G401.6 (cell line): ENCODE measurements around the gene ZKSCAN1.

ENCODE experiments used
- FAIRE-seq: peaks from 2 replicates; lab custom pipeline; 2012; peaks lifted over from hg19 to GRCh38; lab: Jason Lieb, UNC

ZKSCAN1 gene

GRCh38 chr7:100081535-100082102, 66.2 kb downstream of the ZKSCAN1 start, which contains the start of gene ZNF3:
Gene ZNF3, minus strand, starts transcription at chr7:100081723. Its CDS starts 4,366 bp downstream, at chr7:100077357.
- peak; percentile 96 for FAIRE-seq

DNA sequence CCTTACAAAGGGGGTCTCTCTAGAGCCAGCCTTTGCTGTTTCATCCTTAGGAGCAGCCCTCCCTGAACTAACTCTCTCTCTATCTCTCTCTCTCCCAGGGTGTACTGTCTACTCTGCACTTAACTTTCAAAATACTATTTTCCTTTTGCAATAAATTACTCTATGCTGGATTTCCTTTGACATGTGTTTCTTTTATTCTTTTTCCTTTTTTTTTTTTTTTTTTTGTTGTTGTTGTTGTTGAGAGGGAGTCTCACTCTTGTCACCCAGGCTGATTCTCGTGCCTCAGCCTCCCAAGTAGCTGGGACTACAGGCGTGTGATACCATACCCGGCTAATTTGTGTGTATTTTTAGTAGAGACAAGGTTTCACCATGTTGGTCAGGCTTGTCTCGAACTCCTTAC, 67.6 kb downstream of the ZKSCAN1 start:
- FAIRE-seq = no peak

DNA sequence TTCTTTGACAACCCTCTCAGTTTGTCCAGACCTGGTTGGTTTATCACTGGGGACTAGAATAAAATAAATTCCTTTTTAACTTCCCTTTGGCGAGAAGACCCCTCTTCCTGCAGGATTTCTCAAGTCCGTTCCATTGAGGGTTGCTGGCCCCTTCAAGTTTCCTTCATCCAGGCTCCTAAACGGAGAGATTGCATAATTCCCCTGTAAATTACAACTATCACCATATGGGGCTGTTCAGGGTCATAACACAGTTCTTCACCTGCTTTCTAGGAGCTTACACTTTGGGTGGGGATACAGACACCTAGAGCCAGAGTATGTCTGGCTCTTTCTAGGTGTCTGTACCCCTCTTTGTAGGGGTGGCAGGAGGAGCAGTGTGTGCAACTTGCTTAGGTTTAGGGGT, 70.1 kb downstream of the ZKSCAN1 start:
- no peak for FAIRE-seq

DNA sequence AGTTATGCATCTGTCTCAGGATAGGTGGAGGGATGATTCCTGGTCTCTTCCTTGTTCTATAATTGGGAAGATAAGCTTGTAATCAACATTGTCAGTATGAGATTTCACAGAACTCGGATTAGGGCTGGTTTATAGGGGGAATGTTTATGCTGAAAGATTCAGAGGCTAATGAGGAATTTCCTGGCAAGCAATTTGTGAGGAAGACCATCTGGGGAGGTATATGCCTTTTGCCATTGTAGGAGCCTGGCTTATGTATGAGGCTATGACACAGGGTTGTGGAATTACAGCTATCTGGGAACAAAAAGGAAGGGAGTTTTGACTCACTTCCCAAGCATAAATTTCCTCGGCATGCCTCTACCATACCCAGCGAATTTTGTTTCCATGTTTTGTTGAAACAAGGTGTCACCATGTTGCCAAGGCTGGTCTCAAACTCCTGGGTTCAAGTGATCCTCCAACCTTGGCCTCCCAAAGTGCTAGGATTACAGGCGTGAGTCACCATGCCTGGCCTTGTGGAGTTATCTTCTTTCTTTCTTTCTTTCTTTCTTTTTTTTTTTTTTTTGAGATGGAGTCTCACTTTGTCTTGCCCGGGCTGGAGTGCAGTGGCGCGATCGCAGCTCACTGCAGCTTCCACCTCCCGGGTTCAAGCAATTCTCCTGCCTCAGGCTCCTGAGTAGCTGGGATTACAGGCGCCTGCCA, 71.8 kb downstream of the ZKSCAN1 start:
- peak; percentile 98 for FAIRE-seq

DNA sequence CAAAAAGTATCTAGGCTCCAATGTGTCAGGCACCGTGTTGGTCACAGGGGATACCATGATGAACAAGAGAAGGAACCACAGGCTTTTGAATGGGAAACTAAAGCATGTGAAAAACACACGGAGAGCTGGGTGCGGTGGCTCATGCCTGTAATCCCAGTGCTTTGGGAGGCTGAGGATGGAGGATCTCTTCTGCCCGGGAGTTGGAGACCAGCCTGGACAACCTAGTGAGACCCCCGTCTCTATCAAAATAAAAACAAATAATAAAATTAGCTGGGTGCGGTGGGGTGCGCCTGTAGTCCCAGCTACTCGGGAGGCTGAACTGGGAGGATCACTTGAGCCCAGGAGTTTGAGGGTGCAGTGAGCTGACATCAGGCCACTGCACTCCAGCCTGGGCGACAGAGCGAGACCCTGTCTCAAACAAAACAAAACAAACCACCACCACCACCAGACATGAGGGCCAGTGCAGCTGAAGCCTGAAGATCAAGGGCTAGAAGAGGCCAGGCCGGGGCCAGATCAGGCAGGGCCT, 72.8 kb downstream of the ZKSCAN1 start:
- FAIRE-seq = no peak

DNA sequence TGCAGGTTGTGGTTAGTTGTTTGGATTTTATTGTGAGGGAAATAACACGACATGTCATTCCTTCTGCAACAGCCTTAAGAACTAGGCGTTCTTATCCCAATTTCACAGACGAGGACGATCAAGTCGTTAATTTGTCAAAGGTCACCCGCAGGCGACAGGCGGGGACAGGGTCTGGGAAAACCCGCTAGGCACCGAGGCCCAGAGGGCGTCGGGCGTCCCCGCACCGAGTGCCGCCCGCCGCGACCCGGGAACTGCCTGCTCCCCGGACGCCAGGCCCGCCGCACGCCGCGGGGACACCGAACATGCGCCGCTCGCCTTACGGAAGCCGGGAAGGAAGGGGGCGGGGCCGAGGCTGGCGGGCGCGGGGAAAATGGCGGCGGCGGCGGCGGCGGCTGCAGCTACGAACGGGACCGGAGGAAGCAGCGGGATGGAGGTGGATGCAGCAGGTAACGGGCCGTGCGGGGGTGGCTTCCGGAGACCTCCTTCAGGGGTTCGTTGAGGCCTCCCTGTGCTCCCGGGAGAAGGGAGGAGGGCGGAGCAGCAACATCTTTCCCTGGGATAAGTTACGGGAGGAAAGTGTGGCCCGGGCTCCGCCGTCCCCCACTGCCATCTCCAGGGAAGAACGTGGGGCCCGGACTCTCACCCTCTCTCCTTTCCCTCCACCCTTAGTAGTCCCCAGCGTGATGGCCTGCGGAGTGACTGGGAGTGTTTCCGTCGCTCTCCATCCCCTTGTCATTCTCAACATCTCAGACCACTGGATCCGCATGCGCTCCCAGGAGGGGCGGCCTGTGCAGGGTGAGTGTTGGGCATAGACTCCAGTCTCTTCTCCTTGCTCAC, 73.4 kb downstream of the ZKSCAN1 start, which contains the start of gene COPS6:
TSS of gene COPS6 (plus strand) at position 349 of the 837 bp plus-strand sequence. CDS start at position 371, 22 bp downstream.
- no peak for FAIRE-seq

DNA sequence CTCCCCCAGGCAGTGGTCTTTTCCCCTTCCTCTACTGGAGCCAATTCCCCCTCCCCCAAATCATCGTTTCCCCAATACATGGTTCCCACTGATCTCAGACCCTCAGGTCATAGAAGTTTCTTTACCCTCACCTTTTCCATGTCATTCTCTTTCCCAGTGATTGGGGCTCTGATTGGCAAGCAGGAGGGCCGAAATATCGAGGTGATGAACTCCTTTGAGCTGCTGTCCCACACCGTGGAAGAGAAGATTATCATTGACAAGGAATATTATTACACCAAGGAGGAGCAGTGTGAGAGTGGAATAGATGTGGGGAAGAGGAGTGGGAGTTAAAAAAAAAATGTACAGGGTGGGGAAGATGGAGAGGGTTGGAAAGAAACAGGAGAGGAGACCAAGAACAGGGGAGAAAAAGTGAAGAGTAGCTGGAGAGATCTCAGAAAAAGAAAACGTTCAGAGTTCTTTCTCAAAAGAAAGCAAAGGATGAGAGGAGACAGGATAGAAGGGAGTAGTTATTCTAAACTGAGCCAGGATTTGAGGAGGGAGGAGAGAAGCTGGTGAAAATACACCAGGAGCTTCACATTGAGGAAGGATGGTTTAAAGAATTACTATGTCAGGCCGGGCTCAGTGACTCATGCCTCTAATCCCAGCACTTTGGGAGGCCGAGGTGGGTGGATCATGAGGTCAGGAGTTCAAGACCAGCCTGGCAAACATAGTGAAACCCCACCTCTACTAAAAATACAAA, 74.2 kb downstream of the ZKSCAN1 start:
- FAIRE-seq = peak; percentile 21

DNA sequence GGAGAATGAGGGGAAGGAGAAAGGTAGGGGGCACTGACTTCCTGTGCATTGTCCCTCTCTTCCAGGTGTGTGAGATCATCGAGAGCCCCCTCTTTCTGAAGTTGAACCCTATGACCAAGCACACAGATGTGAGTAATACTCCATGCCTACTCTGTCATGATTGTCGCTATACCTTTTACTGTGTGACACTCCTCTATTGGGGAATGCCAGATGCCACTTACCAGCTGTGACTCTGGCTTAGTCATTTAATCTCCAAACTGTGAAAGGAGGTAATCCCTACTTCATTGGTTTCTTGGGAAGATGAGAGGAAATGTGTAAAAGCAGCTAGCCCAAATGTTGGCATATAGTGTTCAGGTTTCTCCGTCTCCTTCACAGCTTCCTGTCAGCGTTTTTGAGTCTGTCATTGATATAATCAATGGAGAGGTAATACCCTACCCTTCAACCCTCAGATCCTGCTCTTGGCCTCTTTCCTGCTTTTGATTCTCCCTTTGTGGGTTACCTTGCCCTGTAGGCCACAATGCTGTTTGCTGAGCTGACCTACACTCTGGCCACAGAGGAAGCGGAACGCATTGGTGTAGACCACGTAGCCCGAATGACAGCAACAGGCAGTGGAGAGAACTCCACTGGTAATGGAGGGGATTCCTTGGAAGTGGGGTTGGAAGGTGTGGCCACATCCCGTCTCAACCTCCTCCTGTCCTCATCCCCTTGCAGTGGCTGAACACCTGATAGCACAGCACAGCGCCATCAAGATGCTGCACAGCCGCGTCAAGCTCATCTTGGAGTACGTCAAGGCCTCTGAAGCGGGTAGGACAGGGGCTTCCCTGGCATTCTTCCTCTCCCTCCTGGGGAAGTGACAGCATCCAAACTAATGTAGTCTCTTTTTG, 75.4 kb downstream of the ZKSCAN1 start:
- no peak for FAIRE-seq
